HG03064 (cell line): ENCODE data around the gene IL2RA.
"Not testable (repeated sequence)": the region's sequence is repeated elsewhere in the genome, so short reads cannot be mapped to it uniquely, and the experiment has no call there.

Experiments used
- ATAC-seq: cut with Tn5 transposase; IDR thresholded peaks from one replicate; pipeline ENCODE4 v1.9.1; 2021; ENCODE audit warnings: low read depth; ENCODE audit not compliant: unreplicated experiment

IL2RA gene

GRCh38 chr10:6019010-6019782 is 43.0 kb downstream of the IL2RA start:
- ATAC-seq, result no peak

GRCh38 chr10:6018422-6018821 is 43.7 kb downstream of the IL2RA start:
- ATAC-seq, result no peak

- ATAC-seq, result no peak
Observed at GRCh38 chr10:6017781-6018354, 44.3 kb downstream of the IL2RA start.

- ATAC-seq, result no peak
Observed at GRCh38 chr10:6014241-6014761, 47.9 kb downstream of the IL2RA start.

GRCh38 chr10:6013413-6014192 is 48.6 kb downstream of the IL2RA start:
- ATAC-seq, result no peak

- ATAC-seq, result no peak
Observed at GRCh38 chr10:6012121-6012905, 49.9 kb downstream of the IL2RA start.

- ATAC-seq, result no peak
Observed at GRCh38 chr10:6011558-6011957, 50.6 kb downstream of the IL2RA start.

GRCh38 chr10:6010569-6010968 is 51.6 kb downstream of the IL2RA start:
- no peak for ATAC-seq

GRCh38 chr10:6009961-6010360 is 52.2 kb downstream of the IL2RA start:
- ATAC-seq, result no peak

- no peak for ATAC-seq
Observed at GRCh38 chr10:6009150-6009549, 53.0 kb downstream of the IL2RA start.

GRCh38 chr10:6008497-6009142 is 53.5 kb downstream of the IL2RA start:
- no peak for ATAC-seq

- ATAC-seq, result no peak
Observed at GRCh38 chr10:6006991-6007390, 55.2 kb downstream of the IL2RA start.

GRCh38 chr10:6006546-6006945 is 55.6 kb downstream of the IL2RA start:
- ATAC-seq, result no peak

GRCh38 chr10:6005856-6006395 is 56.2 kb downstream of the IL2RA start:
- no peak for ATAC-seq

GRCh38 chr10:6005161-6005804 is 56.9 kb downstream of the IL2RA start:
- ATAC-seq, result not testable (repeated sequence)

GRCh38 chr10:6002809-6003510 is 59.2 kb downstream of the IL2RA start:
- no peak for ATAC-seq

- ATAC-seq, result no peak
Observed at GRCh38 chr10:5999440-6000165, 62.6 kb downstream of the IL2RA start.

GRCh38 chr10:5996696-5997095 is 65.5 kb downstream of the IL2RA start:
- ATAC-seq, result no peak
